SIG-M5 treated with dmso at 0.1 percent for 504 hours (cell line): Measurements from ENCODE around the gene SHISA9.

ENCODE experiments used
- DNase-seq: peaks from one replicate; lab custom pipeline; 2025; ENCODE audit not compliant: unreplicated experiment; lab: John Stamatoyannopoulos, UW

The SHISA9 gene

GRCh38 chr16:12942861-12943260, 41.5 kb downstream of the SHISA9 start:
- DNase-seq = no peak

- no peak for DNase-seq
Observed at GRCh38 chr16:12944300-12944699, 42.9 kb downstream of the SHISA9 start.

- no peak for DNase-seq
Observed at GRCh38 chr16:12951392-12951791, 50.0 kb downstream of the SHISA9 start.

GRCh38 chr16:12951976-12952375, 50.6 kb downstream of the SHISA9 start:
- DNase-seq = no peak

- no peak for DNase-seq
Observed at GRCh38 chr16:12958366-12958765, 57.0 kb downstream of the SHISA9 start.

GRCh38 chr16:12959072-12959471, 57.7 kb downstream of the SHISA9 start:
- DNase-seq = no peak

- no peak for DNase-seq
Observed at GRCh38 chr16:12961626-12962025, 60.2 kb downstream of the SHISA9 start.

- DNase-seq = no peak
Observed at GRCh38 chr16:12964461-12964860, 63.1 kb downstream of the SHISA9 start.

- DNase-seq = no peak
Observed at GRCh38 chr16:12965274-12965804, 63.9 kb downstream of the SHISA9 start.

- peak; percentile 6 for DNase-seq
Observed at GRCh38 chr16:12971241-12971640, 69.8 kb downstream of the SHISA9 start.

- DNase-seq = no peak
Observed at GRCh38 chr16:12972246-12972645, 70.8 kb downstream of the SHISA9 start.

- DNase-seq = no peak
Observed at GRCh38 chr16:12975766-12976165, 74.4 kb downstream of the SHISA9 start.

GRCh38 chr16:12976496-12976895, 75.1 kb downstream of the SHISA9 start:
- no peak for DNase-seq

- no peak for DNase-seq
Observed at GRCh38 chr16:12976936-12977335, 75.5 kb downstream of the SHISA9 start.

- DNase-seq = no peak
Observed at GRCh38 chr16:12985516-12985915, 84.1 kb downstream of the SHISA9 start.

- no peak for DNase-seq
Observed at GRCh38 chr16:12988071-12988470, 86.7 kb downstream of the SHISA9 start.

- DNase-seq = no peak
Observed at GRCh38 chr16:12992066-12992465, 90.7 kb downstream of the SHISA9 start.

GRCh38 chr16:12994402-12994801, 93.0 kb downstream of the SHISA9 start:
- no peak for DNase-seq

GRCh38 chr16:12995721-12996372, 94.4 kb downstream of the SHISA9 start:
- no peak for DNase-seq

GRCh38 chr16:12998361-12999085, 97.1 kb downstream of the SHISA9 start:
- DNase-seq = no peak

- DNase-seq = no peak
Observed at GRCh38 chr16:12999368-12999767, 98.0 kb downstream of the SHISA9 start.

- DNase-seq = no peak
Observed at GRCh38 chr16:13005721-13006247, 104.4 kb downstream of the SHISA9 start.
